GM23338 (cell line): Measurements from ENCODE around the gene PID1. TPM values are rescaled to one million over a fixed set of nuclear protein-coding genes. Genes with fewer than 3 reads are reported as not detected.

Source experiments
- ATAC-seq: fragments of 200-7000 bp; cut with Tn5 transposase; 3 replicates; pipeline ENCODE4 v1.9.1; 2020
- DNase-seq: peaks from one replicate; pipeline ENCODE4 v3.0.0-alpha.2; 2015; ENCODE audit warnings: low spot score
- H2AFZ ChIP-seq: fragments of 200-600 bp; sonication (generic); 2 replicates; pipeline ENCODE4 v1.8.0; 2016; ENCODE audit warnings: antibody characterized with exemption, mild to moderate bottlenecking, moderate library complexity
- H3F3A ChIP-seq: fragments of 200-600 bp; sonication (generic); replicated peaks from 2 replicates; pipeline ENCODE4 v1.8.0; 2017; ENCODE audit warnings: antibody characterized with exemption, mixed run types, low read depth
- H3K27ac ChIP-seq: fragments of 200-600 bp; sonication (generic); 2 replicates; pipeline ENCODE4 v1.6.1; 2016; ENCODE audit warnings: low read depth
- H3K27me3 ChIP-seq: fragments of 200-600 bp; sonication (generic); 2 replicates; pipeline ENCODE4 v1.8.0; 2016; ENCODE audit warnings: mild to moderate bottlenecking, mixed run types, moderate library complexity; ENCODE audit not compliant: insufficient read depth
- H3K36me3 ChIP-seq: fragments of 200-600 bp; sonication (generic); 2 replicates; pipeline ENCODE4 v1.8.0; 2016; ENCODE audit warnings: mild to moderate bottlenecking; ENCODE audit not compliant: insufficient read depth
- H3K4me1 ChIP-seq: fragments of 200-600 bp; sonication (generic); 2 replicates; pipeline ENCODE4 v1.8.0; 2016; ENCODE audit warnings: mild to moderate bottlenecking, moderate library complexity; ENCODE audit not compliant: insufficient read depth
- H3K4me2 ChIP-seq: fragments of 200-600 bp; sonication (generic); 2 replicates; pipeline ENCODE4 v1.7.1; 2017; ENCODE audit warnings: mixed run types
- H3K4me3 ChIP-seq: fragments of 200-600 bp; sonication (generic); 2 replicates; pipeline ENCODE4 v1.6.1; 2016; ENCODE audit warnings: mixed run types
- H3K79me2 ChIP-seq: fragments of 200-600 bp; sonication (generic); replicated peaks from 2 replicates; pipeline ENCODE4 v1.8.0; 2017; ENCODE audit warnings: mild to moderate bottlenecking; ENCODE audit not compliant: insufficient read depth
- H3K9me2 ChIP-seq: fragments of 200-600 bp; sonication (generic); 2 replicates; pipeline ENCODE4 v1.8.0; 2017; ENCODE audit not compliant: insufficient read depth
- H4K20me1 ChIP-seq: fragments of 200-600 bp; sonication (generic); replicated peaks from 2 replicates; pipeline ENCODE4 v1.8.0; 2017; ENCODE audit warnings: mild to moderate bottlenecking; ENCODE audit not compliant: insufficient read depth
- H3K27ac Mint-ChIP-seq: 2 replicates; pipeline ENCODE4 v1.8.0; 2020; ENCODE audit warnings: inconsistent platforms, mild to moderate bottlenecking, moderate library complexity, mixed read lengths
- H3K27me3 Mint-ChIP-seq: 3 replicates; pipeline ENCODE4 v1.8.0; 2022; ENCODE audit warnings: low read depth, mild to moderate bottlenecking, moderate library complexity, mixed read lengths, inconsistent platforms; ENCODE audit not compliant: insufficient read depth, poor library complexity
- H3K36me3 Mint-ChIP-seq: 3 replicates; pipeline ENCODE4 v1.8.0; 2021; ENCODE audit warnings: low read depth, mild to moderate bottlenecking, inconsistent platforms, moderate library complexity, mixed read lengths
- H3K4me1 Mint-ChIP-seq: 3 replicates; pipeline ENCODE4 v1.8.0; 2020; ENCODE audit warnings: mild to moderate bottlenecking, inconsistent platforms, mixed read lengths
- H3K4me3 Mint-ChIP-seq: 3 replicates; pipeline ENCODE4 v1.8.0; 2021; ENCODE audit warnings: moderate library complexity, mild to moderate bottlenecking, inconsistent platforms, mixed read lengths
- H3K9me3 Mint-ChIP-seq: 3 replicates; pipeline ENCODE4 v1.8.0; 2020; ENCODE audit warnings: moderate library complexity, mild to moderate bottlenecking, inconsistent platforms, mixed read lengths
- CTCF ChIP-seq, 2 experiments: fragments of 200-600 bp in 1 of 2; sonication (generic) in 1 of 2; conservative IDR thresholded peaks; 2 replicates each; pipeline versions ENCODE4 v1.5.1 to v1.6.1; 2016 to 2017; ENCODE audit warnings: antibody characterized with exemption in 2 of 2, low read depth in 2 of 2, mild to moderate bottlenecking in 2 of 2, moderate library complexity in 1 of 2
- EZH2 ChIP-seq: fragments of 200-600 bp; sonication (generic); IDR thresholded peaks from one replicate; pipeline ENCODE4 v1.8.0; 2017; ENCODE audit warnings: antibody characterized with exemption, mild to moderate bottlenecking, low read depth; ENCODE audit not compliant: unreplicated experiment
- EZH2phosphoT487 ChIP-seq: fragments of 200-600 bp; sonication (generic); IDR thresholded peaks from one replicate; pipeline ENCODE4 v1.8.1; 2018; ENCODE audit warnings: antibody characterized with exemption; ENCODE audit not compliant: unreplicated experiment
- NANOG ChIP-seq: IDR thresholded peaks from 2 replicates; pipeline ENCODE4 v1.6.1; 2016; ENCODE audit warnings: antibody characterized with exemption, borderline replicate concordance
- POLR2AphosphoS5 ChIP-seq: IDR thresholded peaks from 2 replicates; pipeline ENCODE4 v1.6.1; 2016; ENCODE audit warnings: antibody characterized with exemption, low read depth
- ZNF462 ChIP-seq: fragments of 250-450 bp; sonication (Bioruptor Pico); IDR thresholded peaks from 2 replicates; pipeline ENCODE4 v1.5.0; 2020; ENCODE audit warnings: mild to moderate bottlenecking, moderate library complexity
- polyA plus RNA-seq: library from polyadenylated mRNA; unstranded; fragments of >200 nt; fragmentation: Nextera tagmentation; extraction: Ambion mirVana; gene quantifications from 2 replicates; pipeline ENCODE4 v1.2.1, GENCODE V29; 2016
- total RNA-seq: library from RNA; depleted of rRNA; stranded (reverse); fragments of >200 nt; shearing (Covaris generic); gene quantifications from 2 replicates; pipeline ENCODE4 v1.2.3, GENCODE V29; 2014

PID1 gene
- total and polyA plus RNA-seq, 2 experiments from 2014 or later: 1.7 to 2.4 TPM

GRCh38 chr2:229152674-229153073, 118.4 kb downstream of the PID1 start:
- Histone ChIP-seq H3K9me2 (no peaks in the 10 kb centered on the region; the same call in 1 of the 2 replicates), H3K79me2 (no peaks in the 10 kb centered on the region), H3K27ac (no peak overlapping the region), H3K27me3 (no peaks in the 10 kb centered on the region), H3F3A (no peaks in the 10 kb centered on the region), H3K4me3 (no peak overlapping the region), H3K4me2 (no peak overlapping the region), H4K20me1 (no peaks in the 10 kb centered on the region), H3K4me1 (no peaks in the 10 kb centered on the region), H3K36me3 (no peaks in the 10 kb centered on the region), H2AFZ (no peak overlapping the region)
- Mint-ChIP-seq H3K4me3 (no peak overlapping the region), H3K36me3 (no peaks in the 10 kb centered on the region), H3K27ac (no peak overlapping the region), H3K27me3 (peaks cover 7% of the 10 kb centered on the region), H3K9me3 (no peaks in the 10 kb centered on the region), H3K4me1 (no peaks in the 10 kb centered on the region)
- ATAC-seq (no peak), DNase-seq (no peak)
- no peak for TF ChIP-seq ZNF462 (CRISPR knock-in tag)
- no peak for TF ChIP-seq POLR2AphosphoS5
- TF ChIP-seq EZH2phosphoT487: no peak
- TF ChIP-seq CTCF (conservative IDR thresholded peaks at IDR 0.05; ENCODE audit: low read depth in 2 of 2): no peak
- no peak for TF ChIP-seq EZH2
- TF ChIP-seq NANOG: no peak
